ENCODE measurements around the gene MSRB1. TPM values are rescaled to one million over a fixed set of nuclear protein-coding genes. Genes with fewer than 3 reads are reported as not detected.

Gene MSRB1
- total and polyA plus RNA-seq, 2 donors (not counting 1 experiment from before 2014, with no cell fraction given) = 8.5 to 17.5 TPM

DNA sequence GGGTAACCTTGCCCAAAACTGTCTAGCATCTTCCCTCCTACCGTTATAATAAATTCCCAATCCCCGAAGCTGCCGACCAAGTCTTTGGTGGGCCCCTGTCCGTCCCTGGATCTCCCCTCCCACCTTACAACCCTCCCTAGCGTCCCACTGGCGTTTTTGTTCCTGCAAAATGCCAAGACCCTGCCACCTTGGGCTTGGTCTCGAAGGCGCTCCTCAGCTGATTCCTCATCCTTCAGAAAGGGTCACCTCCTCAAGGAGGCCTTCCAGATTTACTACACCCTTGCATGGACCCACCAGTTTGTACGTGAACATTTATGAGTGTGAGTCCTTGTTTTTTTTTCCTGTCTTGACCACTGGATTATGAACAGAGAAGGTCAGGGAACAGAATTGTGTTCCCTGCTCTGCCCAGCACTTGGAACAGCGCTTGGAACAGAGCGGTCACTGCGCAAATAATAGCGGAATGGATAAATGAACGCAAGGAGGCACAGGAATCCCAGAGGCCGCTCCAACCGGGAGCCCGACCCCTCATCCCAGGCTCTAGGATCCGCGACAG is 40.1 kb upstream of the MSRB1 start:
- intact Hi-C loops (cut with micrococcal nuclease) = loop anchor here (1.0 kb wide), 2 partner anchors 8 to 11 kb away; partner anchors contain the start of gene TBL3
- peaks cover 0 to 45% (median 19%) of the 10 kb centered on the region in 4 experiments for H3K27me3 ChIP-seq (replicated peaks in 1 of 4; ENCODE audit: control extremely low read depth in 1 of 4, control insufficient read depth in 3 of 4, insufficient read depth in 4 of 4, low read length in 3 of 4)
- peaks cover 0 to 4% (median 0%) of the 10 kb centered on the region in 3 donors for H3K9me3 ChIP-seq (ENCODE audit: control extremely low read depth in 1 of 3, control insufficient read depth in 2 of 3, insufficient read depth in 1 of 3, low read length in 2 of 3)
- Mint-ChIP-seq H3K27me3 (peaks cover 6% of the 10 kb centered on the region), H3K4me1 (peaks cover 22% of the 10 kb centered on the region), H3K9me3 (ENCODE audit: insufficient read depth) (no peaks in the 10 kb centered on the region), H3K4me3 (peak overlapping the region; percentile 88), H3K27ac (peak overlapping the region; percentile 46)
- H3K27ac ChIP-seq (ENCODE audit: low read length in 2 of 2) = no peak overlapping the region
- CTCF ChIA-PET = interaction anchor here (0.9 to 1.4 kb wide), 2 partner anchors 11 to 157 kb away, joined by 4 to 6 read pairs; partner anchors contain the start of gene TBL3
- no peak for DNase-seq
- 20% methylated on average over 16 of the region's 19 CpGs for WGBS (ENCODE audit: insufficient coverage)
- peak overlapping the region; percentile 76 for H3K9ac ChIP-seq (ENCODE audit: low read length)
- TF ChIP-seq, protein P1, sequence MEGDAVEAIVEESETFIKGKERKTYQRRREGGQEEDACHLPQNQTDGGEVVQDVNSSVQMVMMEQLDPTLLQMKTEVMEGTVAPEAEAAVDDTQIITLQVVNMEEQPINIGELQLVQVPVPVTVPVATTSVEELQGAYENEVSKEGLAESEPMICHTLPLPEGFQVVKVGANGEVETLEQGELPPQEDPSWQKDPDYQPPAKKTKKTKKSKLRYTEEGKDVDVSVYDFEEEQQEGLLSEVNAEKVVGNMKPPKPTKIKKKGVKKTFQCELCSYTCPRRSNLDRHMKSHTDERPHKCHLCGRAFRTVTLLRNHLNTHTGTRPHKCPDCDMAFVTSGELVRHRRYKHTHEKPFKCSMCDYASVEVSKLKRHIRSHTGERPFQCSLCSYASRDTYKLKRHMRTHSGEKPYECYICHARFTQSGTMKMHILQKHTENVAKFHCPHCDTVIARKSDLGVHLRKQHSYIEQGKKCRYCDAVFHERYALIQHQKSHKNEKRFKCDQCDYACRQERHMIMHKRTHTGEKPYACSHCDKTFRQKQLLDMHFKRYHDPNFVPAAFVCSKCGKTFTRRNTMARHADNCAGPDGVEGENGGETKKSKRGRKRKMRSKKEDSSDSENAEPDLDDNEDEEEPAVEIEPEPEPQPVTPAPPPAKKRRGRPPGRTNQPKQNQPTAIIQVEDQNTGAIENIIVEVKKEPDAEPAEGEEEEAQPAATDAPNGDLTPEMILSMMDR (IDR thresholded peaks at IDR 0.05) = no peak
- no peak for TF ChIP-seq EZH2 (IDR thresholded peaks at IDR 0.05; ENCODE audit: borderline replicate concordance, insufficient read depth, low read depth, low read length, poor library complexity, severe bottlenecking)
- peak overlapping the region in 4 of 5 experiments; percentile 57 to 78 (median 64) for H3K4me3 ChIP-seq (ENCODE audit: control extremely low read depth in 1 of 5, extremely low read depth in 1 of 5, insufficient read depth in 1 of 5, low read depth in 2 of 5, low read length in 4 of 5)
- H3K4me1 ChIP-seq (ENCODE audit: control insufficient read depth in 2 of 2, insufficient read depth in 2 of 2, low read length in 2 of 2) = peaks cover 16 to 35% of the 10 kb centered on the region in 2 donors
- POLR2A ChIA-PET = interaction anchor here (0.6 to 3.5 kb wide), 4 partner anchors 9 to 1254 kb away, joined by 4 to 15 read pairs (median 6); partner anchors contain the start of genes RPS2 and TBL3
- H3K4me2 ChIP-seq (replicated peaks; ENCODE audit: low read depth, low read length, poor library complexity, severe bottlenecking) = peak overlapping the region; percentile 98
- no peak for ATAC-seq (ENCODE audit: low read depth)
- H4K20me1 ChIP-seq (ENCODE audit: control insufficient read depth, insufficient read depth, low read length, poor library complexity, severe bottlenecking) = no peaks in the 10 kb centered on the region
- H2AFZ ChIP-seq (ENCODE audit: insufficient read depth, low read depth, low read length, poor library complexity, severe bottlenecking) = peak overlapping the region; percentile 88
- peaks cover 0 to 15% of the 10 kb centered on the region in 2 experiments for H3K36me3 ChIP-seq (replicated peaks in 1 of 2; ENCODE audit: control extremely low read depth in 1 of 2, control insufficient read depth in 1 of 2, extremely low read depth in 1 of 2, insufficient read depth in 2 of 2, low read length in 1 of 2)
- no peaks in the 10 kb centered on the region for H3K79me2 ChIP-seq (ENCODE audit: control insufficient read depth, insufficient read depth, low read length)

DNA sequence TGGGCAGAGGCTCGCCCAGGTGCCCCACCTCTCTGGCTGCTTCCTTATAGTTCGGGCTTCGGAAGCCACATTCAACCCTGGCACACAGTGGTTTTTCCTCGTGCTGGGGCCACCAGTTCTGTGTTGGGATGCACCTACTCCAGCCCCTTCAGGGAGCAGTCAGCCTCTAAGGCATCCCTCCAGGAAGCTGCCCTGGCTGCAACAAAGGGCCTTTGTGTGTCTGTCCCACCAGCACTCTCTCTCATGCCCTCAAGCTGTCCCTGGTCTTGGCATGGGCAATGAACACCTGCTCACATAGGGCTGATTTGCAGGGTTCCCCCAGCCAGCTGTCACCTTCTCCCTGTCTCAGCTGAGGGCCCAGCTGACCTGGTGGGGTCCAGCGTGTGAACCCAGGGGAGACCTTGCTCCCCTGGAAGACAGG is 39.0 kb upstream of the MSRB1 start:
- DNase-seq (no peak), ATAC-seq (ENCODE audit: low read depth) (no peak)
- no peak overlapping the region for H3K4me2 ChIP-seq (replicated peaks; ENCODE audit: low read depth, low read length, poor library complexity, severe bottlenecking)
- intact Hi-C loops (cut with micrococcal nuclease) = no loop called here
- H2AFZ ChIP-seq (ENCODE audit: insufficient read depth, low read depth, low read length, poor library complexity, severe bottlenecking) = no peak overlapping the region
- H3K79me2 ChIP-seq (ENCODE audit: control insufficient read depth, insufficient read depth, low read length) = no peaks in the 10 kb centered on the region
- H3K27ac ChIP-seq (ENCODE audit: low read length in 2 of 2) = no peak overlapping the region
- peaks cover 0 to 53% (median 19%) of the 10 kb centered on the region in 4 experiments for H3K27me3 ChIP-seq (replicated peaks in 1 of 4; ENCODE audit: control extremely low read depth in 1 of 4, control insufficient read depth in 3 of 4, insufficient read depth in 4 of 4, low read length in 3 of 4)
- H3K4me1 Mint-ChIP-seq = peaks cover 22% of the 10 kb centered on the region
- peaks cover 0 to 23% of the 10 kb centered on the region in 2 experiments for H3K36me3 ChIP-seq (replicated peaks in 1 of 2; ENCODE audit: control extremely low read depth in 1 of 2, control insufficient read depth in 1 of 2, extremely low read depth in 1 of 2, insufficient read depth in 2 of 2, low read length in 1 of 2)
- H3K4me3 Mint-ChIP-seq = peak overlapping the region; percentile 49
- no peaks in the 10 kb centered on the region for H3K9me3 Mint-ChIP-seq (ENCODE audit: insufficient read depth)
- peaks cover 16 to 35% of the 10 kb centered on the region in 2 donors for H3K4me1 ChIP-seq (ENCODE audit: control insufficient read depth in 2 of 2, insufficient read depth in 2 of 2, low read length in 2 of 2)
- TF ChIP-seq, protein P1 (IDR thresholded peaks at IDR 0.05) = no peak
- TF ChIP-seq EZH2 (IDR thresholded peaks at IDR 0.05; ENCODE audit: borderline replicate concordance, insufficient read depth, low read depth, low read length, poor library complexity, severe bottlenecking) = no peak
- H3K9ac ChIP-seq (ENCODE audit: low read length) = no peak overlapping the region
- peaks cover 6% of the 10 kb centered on the region for H3K27me3 Mint-ChIP-seq
- peak overlapping the region; percentile 56 for H3K27ac Mint-ChIP-seq
- ChIA-PET POLR2A (interaction anchor here (0.6 to 3.5 kb wide), 5 partner anchors 10 to 168 kb away, joined by 3 to 15 read pairs (median 6); partner anchors contain the start of genes RPS2 and TBL3), CTCF (interaction anchor here (0.9 to 1.0 kb wide), 3 partner anchors 22 to 173 kb away, joined by 3 to 6 read pairs (median 3); no protein-coding TSS in a partner anchor)
- H3K9me3 ChIP-seq (ENCODE audit: control extremely low read depth in 1 of 3, control insufficient read depth in 2 of 3, insufficient read depth in 1 of 3, low read length in 2 of 3) = peaks cover 0 to 4% (median 0%) of the 10 kb centered on the region in 3 donors
- peaks cover 3% of the 10 kb centered on the region for H4K20me1 ChIP-seq (ENCODE audit: control insufficient read depth, insufficient read depth, low read length, poor library complexity, severe bottlenecking)
- no peak overlapping the region for H3K4me3 ChIP-seq (ENCODE audit: control extremely low read depth in 1 of 5, extremely low read depth in 1 of 5, insufficient read depth in 1 of 5, low read depth in 2 of 5, low read length in 4 of 5)
- WGBS (ENCODE audit: insufficient coverage) = 55% methylated on average over 4 of the region's 5 CpGs
